CD4-positive, alpha-beta T cell (primary cell): ENCODE results near the gene COL13A1. TPM values are rescaled to one million over a fixed set of nuclear protein-coding genes. Genes with fewer than 3 reads are reported as not detected.

Source experiments
- ATAC-seq: fragments of 200-7000 bp; cut with Tn5 transposase; one replicate; pipeline ENCODE4 v1.10.0; 2022; ENCODE audit warnings: mild to moderate bottlenecking; ENCODE audit not compliant: poor library complexity
- CTCF ChIA-PET: fragments of 350-600 bp; sonication (Branson Sonifier 250); formaldehyde crosslinking; loops from one replicate; lab custom pipeline; 2021; ENCODE audit warnings: antibody characterized with exemption, inconsistent platforms; lab: Charles Lee
- POLR2A ChIA-PET: fragments of 350-600 bp; sonication (Branson Sonifier 250); formaldehyde crosslinking; loops from one replicate; lab custom pipeline; 2021; ENCODE audit warnings: antibody characterized with exemption, inconsistent platforms; lab: Charles Lee
- DNase-seq, 14 experiments: peaks; one replicate each; pipeline ENCODE4 v3.0.0-alpha.2; 2013 to 2020; ENCODE audit warnings: mixed read lengths in 2 of 14
- H3K27ac ChIP-seq, 2 donors: one replicate each; pipeline versions ENCODE4 v1.5.1 to v1.7.0; 2013; ENCODE audit warnings: low read length in 2 of 2, low read depth in 1 of 2, mild to moderate bottlenecking in 1 of 2
- H3K27me3 ChIP-seq, 2 experiments: 1 replicate in 1 of 2; 2 replicates in 1 of 2; pipeline versions ENCODE4 v1.6.1 to v1.7.0; 2013; ENCODE audit warnings: low read length in 2 of 2, control low read depth in 1 of 2, mild to moderate bottlenecking in 1 of 2, moderate library complexity in 1 of 2; ENCODE audit not compliant: insufficient read depth in 2 of 2, control insufficient read depth in 1 of 2
- H3K36me3 ChIP-seq: one replicate; pipeline ENCODE4 v1.6.1; 2013; ENCODE audit warnings: low read length, control low read depth; ENCODE audit not compliant: insufficient read depth
- H3K4me1 ChIP-seq: one replicate; pipeline ENCODE4 v1.6.1; 2013; ENCODE audit warnings: low read length, control low read depth; ENCODE audit not compliant: insufficient read depth
- H3K4me3 ChIP-seq: one replicate; pipeline ENCODE4 v1.5.1; 2013; ENCODE audit warnings: mild to moderate bottlenecking, low read length, moderate library complexity
- H3K9me3 ChIP-seq, 2 experiments: 1 replicate in 1 of 2; 2 replicates in 1 of 2; pipeline versions ENCODE4 v1.6.1 to v1.7.0; 2013; ENCODE audit warnings: low read length in 2 of 2, mild to moderate bottlenecking in 2 of 2, control low read depth in 1 of 2, moderate library complexity in 1 of 2; ENCODE audit not compliant: control insufficient read depth in 1 of 2, insufficient read depth in 1 of 2
- H3K27ac Mint-ChIP-seq: one replicate; pipeline ENCODE4 v1.8.0; 2020; ENCODE audit warnings: mixed read lengths
- H3K27me3 Mint-ChIP-seq: one replicate; pipeline ENCODE4 v1.8.0; 2021; ENCODE audit warnings: mixed read lengths
- H3K36me3 Mint-ChIP-seq: one replicate; pipeline ENCODE4 v1.8.0; 2021; ENCODE audit warnings: low read depth, mixed read lengths
- H3K4me1 Mint-ChIP-seq: one replicate; pipeline ENCODE4 v1.8.0; 2021; ENCODE audit warnings: low read depth, mixed read lengths
- H3K4me3 Mint-ChIP-seq: one replicate; pipeline ENCODE4 v1.8.0; 2020; ENCODE audit warnings: mild to moderate bottlenecking, mixed read lengths
- H3K9me3 Mint-ChIP-seq: one replicate; pipeline ENCODE4 v1.8.0; 2020; ENCODE audit warnings: mixed read lengths
- CTCF ChIP-seq: fragments of 200-600 bp; IDR thresholded peaks from one replicate; pipeline ENCODE4 v1.8.0; 2022; ENCODE audit warnings: antibody characterized with exemption, mild to moderate bottlenecking
- intact Hi-C, 2 experiments: fragments of 100-400 bp; cut with DNase I in 1 of 2; cut with micrococcal nuclease in 1 of 2; formaldehyde crosslinking; loops; one replicate each; pipeline versions ENCODE4 v1.15.1 to v1.9.0; 2023 to 2025; cut with DNase I, micrococcal nuclease
- total RNA-seq, 174 experiments: library from RNA in 2 of 174; stranded (reverse) in 2 of 174; gene quantifications; one replicate each; pipeline ENCODE4 v1.2.3 and lab custom pipeline; 2021 to 2026

The COL13A1 gene
- total RNA-seq, 2 experiments from 2014 or later, result not detected

GRCh38 chr10:69892816-69893215 lies 91.1 kb downstream of the COL13A1 start:
- H3K9me3 ChIP-seq, result no peaks in the 10 kb centered on the region
- no peak overlapping the region for H3K4me3 ChIP-seq
- no peak overlapping the region for H3K4me3 Mint-ChIP-seq
- H3K9me3 Mint-ChIP-seq, result no peaks in the 10 kb centered on the region
- DNase-seq, result no peak
- no peaks in the 10 kb centered on the region for H3K27me3 ChIP-seq
- no peak overlapping the region for H3K27ac Mint-ChIP-seq
- POLR2A ChIA-PET, result no interaction called here
- H3K27ac ChIP-seq, result no peak overlapping the region
- no peaks in the 10 kb centered on the region for H3K36me3 Mint-ChIP-seq
- H3K27me3 Mint-ChIP-seq, result no peaks in the 10 kb centered on the region
- CTCF ChIA-PET, result no interaction called here
- no peak for ATAC-seq
- no peaks in the 10 kb centered on the region for H3K4me1 ChIP-seq
- intact Hi-C loops, result no loop called here
- H3K36me3 ChIP-seq, result no peaks in the 10 kb centered on the region
- no peaks in the 10 kb centered on the region for H3K4me1 Mint-ChIP-seq
- TF ChIP-seq CTCF, result no peak

GRCh38 chr10:69893271-69893900 lies 91.7 kb downstream of the COL13A1 start:
- Mint-ChIP-seq H3K9me3 (no peaks in the 10 kb centered on the region), H3K27me3 (no peaks in the 10 kb centered on the region), H3K36me3 (no peaks in the 10 kb centered on the region), H3K4me1 (no peaks in the 10 kb centered on the region), H3K4me3 (no peak overlapping the region), H3K27ac (no peak overlapping the region)
- intact Hi-C loops, result no loop called here
- Histone ChIP-seq H3K4me3 (no peak overlapping the region), H3K9me3 (no peaks in the 10 kb centered on the region), H3K27ac (no peak overlapping the region), H3K4me1 (no peaks in the 10 kb centered on the region), H3K27me3 (no peaks in the 10 kb centered on the region), H3K36me3 (no peaks in the 10 kb centered on the region)
- TF ChIP-seq CTCF, result no peak
- CTCF ChIA-PET, result no interaction called here
- DNase-seq (no peak), ATAC-seq (no peak)
- POLR2A ChIA-PET, result no interaction called here

GRCh38 chr10:69894156-69894555 lies 92.5 kb downstream of the COL13A1 start:
- H3K9me3 Mint-ChIP-seq, result no peaks in the 10 kb centered on the region
- Histone ChIP-seq H3K9me3 (no peaks in the 10 kb centered on the region), H3K4me1 (no peaks in the 10 kb centered on the region), H3K36me3 (no peaks in the 10 kb centered on the region), H3K27me3 (no peaks in the 10 kb centered on the region), H3K27ac (no peak overlapping the region), H3K4me3 (no peak overlapping the region)
- H3K4me1 Mint-ChIP-seq, result no peaks in the 10 kb centered on the region
- no peak for TF ChIP-seq CTCF
- no peaks in the 10 kb centered on the region for H3K36me3 Mint-ChIP-seq
- no peak for ATAC-seq
- POLR2A ChIA-PET, result no interaction called here
- intact Hi-C loops, result no loop called here
- H3K27ac Mint-ChIP-seq, result no peak overlapping the region
- H3K4me3 Mint-ChIP-seq, result no peak overlapping the region
- CTCF ChIA-PET, result no interaction called here
- no peaks in the 10 kb centered on the region for H3K27me3 Mint-ChIP-seq
- DNase-seq, result no peak
